Glomerular endothelial cell (primary cell): ENCODE measurements around the gene SKIDA1. TPM values are rescaled to one million over a fixed set of nuclear protein-coding genes. Genes with fewer than 3 reads are reported as not detected.
"Not testable (repeated sequence)": the region's sequence is repeated elsewhere in the genome, so short reads cannot be mapped to it uniquely, and the experiment has no call there.

Experiments
- DNase-seq: peaks from one replicate; pipeline ENCODE4 v3.0.0-alpha.2; 2011; ENCODE audit warnings: low read depth, low spot score; ENCODE audit errors: extremely low read depth
- total RNA-seq: library from RNA; depleted of rRNA; stranded (reverse); fragments of >200 nt; gene quantifications from 2 replicates; pipeline ENCODE4 v1.2.3, GENCODE V29; 2015

The SKIDA1 gene
- total RNA-seq, result 0.34 and 1.2 TPM in 2 replicates

DNA sequence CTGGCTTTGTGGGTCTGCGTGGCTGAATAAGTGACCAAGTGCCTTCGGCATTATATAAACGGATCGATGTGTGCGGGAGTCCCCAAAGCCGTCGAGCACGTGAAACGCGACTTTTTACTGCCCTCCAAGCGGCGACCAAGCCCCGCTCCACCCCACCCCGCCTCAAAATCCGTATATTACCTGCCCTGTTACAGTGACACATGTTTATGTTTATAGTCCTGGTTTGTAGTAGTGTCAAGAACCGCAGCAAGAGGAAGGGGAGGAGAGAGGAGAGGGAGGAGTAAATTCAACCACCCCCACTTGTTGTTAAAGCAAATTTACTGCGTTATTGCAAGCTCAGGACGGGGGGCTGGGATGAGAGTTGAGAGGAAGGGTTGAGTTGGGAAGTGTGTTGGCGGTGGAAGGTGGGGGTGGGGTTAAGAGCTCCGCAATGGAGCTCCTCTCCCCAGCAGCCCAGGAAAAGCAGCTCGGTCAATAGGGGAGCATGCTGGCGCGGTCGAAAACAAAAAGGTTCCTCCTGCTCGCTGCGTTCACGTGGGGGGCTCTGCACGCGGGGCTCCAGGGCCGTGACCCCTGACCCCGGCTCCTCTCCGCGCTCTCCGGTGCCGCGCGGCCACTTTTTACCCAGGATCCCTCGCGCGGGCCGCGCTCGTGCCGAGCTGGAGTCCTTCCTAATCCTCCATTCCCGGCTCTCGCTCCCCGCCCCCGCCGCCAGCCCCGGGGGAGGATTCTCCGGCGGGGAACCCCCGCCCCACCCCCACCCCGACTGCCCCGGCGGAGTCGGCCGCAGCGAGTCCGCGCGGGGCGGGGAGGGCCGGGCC, at the start of gene SKIDA1:
Gene SKIDA1 (minus strand): TSS at position 316 of the 821 bp plus-strand sequence. CDS start 7,860 bp downstream, outside the sequence.
- no peak for DNase-seq

DNA sequence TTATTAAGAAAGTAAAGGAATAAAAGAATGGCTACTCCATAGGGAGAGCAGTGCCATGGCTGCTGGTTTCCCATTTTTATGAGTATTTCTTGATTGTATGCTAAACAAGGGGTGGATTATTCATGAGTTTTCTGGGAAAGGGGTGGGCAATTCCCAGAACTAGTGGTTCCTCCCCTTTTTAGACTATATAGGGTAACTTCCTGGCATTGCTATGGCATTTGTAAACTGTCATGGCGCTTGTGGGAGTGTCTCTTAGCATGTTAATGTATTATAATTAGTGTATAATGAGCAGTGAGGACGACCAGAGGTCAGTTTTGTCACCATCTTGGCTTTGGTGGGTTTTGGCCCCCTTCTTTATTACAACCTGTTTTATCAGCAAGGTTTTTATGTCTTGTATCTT, 49.0 kb upstream of the SKIDA1 start:
- not testable (repeated sequence) for DNase-seq

DNA sequence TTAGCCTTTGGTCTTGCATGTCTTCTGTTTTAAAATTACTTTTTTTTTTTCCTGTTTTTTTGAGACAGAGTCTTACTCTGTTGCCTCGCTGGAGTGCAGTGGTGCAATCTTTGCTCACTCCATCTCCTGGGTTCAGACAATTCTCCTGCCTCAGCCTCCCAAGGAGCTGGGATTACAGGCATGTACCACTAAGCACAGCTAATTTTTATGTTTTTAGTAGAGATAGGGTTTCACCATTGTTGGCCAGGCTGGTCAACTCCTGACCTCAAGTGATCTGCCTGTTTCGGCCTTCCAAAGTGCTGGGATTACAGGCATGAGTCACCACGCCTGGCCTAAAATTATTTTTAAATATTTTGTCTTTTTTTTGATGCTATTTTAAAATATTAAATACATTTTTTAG, 47.1 kb upstream of the SKIDA1 start:
- DNase-seq, result no peak

DNA sequence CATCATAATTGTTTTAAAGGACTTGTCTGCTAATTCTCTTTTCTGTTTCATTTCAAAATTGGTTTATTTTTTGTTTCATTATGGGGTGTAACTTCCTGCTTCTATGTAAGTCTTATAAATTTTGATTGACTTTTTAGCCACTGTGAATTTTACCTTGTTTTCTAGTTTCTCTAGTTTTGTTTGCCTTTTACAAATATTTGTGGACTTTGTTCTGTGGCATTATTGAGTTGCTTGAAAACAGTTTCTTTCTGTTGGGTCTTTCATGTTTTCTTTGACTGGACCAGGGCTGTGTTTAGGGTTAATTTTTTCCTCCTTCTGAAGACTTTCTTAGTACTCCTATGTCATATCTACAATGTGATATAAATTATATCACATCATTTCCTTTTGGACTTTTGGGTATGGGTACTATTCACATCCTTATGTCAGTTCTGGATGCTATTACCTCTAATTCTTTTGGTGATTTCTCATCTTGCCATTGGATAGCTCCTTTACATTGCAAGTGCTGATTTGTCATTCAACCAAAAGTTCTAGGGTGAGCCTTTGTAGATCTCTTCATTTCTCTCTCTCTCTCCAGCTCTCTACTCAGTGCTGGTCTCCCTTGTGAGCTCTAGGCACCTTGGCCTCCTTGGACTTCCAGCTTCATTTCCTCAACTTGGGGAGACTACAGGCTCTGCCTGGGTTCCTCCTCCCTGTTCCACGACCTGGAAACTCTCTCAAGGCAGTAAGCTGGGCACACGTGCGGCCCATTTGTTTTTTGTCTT, 45.5 kb upstream of the SKIDA1 start:
- DNase-seq, result no peak

DNA sequence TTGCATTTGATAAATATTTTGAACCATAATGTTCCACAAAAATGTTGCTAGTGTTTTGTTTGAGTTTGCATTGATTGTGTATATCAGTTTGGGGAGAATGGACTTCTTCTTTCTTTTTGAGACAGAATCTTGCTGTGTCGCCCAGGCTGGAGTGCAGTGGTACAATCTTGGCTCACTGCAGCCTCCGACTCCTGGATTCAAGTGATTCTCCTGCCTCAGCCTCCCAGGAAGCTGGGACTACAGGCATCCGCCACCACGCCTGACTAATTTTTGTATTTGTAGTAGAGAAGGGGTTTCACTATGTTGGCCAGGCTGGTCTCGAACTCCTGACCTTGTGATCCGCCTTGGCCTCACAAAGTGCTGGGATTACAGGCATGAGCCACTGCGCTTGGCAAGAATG, 33.5 kb upstream of the SKIDA1 start:
- DNase-seq, result not testable (repeated sequence)

DNA sequence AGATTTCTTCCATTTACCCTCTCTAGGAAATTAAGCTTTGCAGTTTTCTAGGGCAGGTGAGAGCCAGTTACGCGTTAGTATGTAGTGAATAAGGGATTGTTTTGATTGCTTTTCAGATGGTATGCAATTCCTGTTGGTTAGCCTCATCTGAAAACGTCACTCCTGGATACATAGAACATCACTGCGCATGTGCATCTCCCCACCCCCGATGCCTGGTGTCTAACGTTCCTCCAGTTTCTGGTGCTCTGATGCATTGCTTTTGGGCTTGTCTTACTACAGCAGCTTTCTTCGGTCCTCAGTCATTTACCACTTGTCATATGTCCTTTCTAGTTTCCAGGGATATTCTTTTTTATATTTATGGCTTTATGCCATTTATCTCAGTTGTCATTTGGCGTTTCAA, 31.0 kb upstream of the SKIDA1 start:
- DNase-seq, result no peak

DNA sequence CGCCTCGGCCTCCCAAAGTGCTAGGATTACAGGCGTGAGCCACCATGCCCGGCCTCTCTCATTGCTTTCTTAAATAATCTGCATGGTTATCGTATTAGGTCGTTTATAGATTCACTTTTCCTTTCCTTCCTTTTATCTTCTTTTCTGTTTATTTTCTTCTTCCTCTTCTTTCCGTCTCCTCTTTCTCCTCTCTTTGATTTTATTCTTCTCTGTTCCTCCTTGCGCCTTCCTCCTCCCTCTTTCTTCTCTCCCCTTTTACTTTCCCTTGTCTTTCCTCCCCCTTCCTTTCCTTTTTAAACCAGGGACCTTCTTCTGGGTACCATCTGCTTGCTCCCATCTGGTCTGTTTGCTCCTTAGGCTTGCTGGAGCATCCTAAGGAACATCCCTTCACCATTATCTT, 27.2 kb upstream of the SKIDA1 start:
- DNase-seq, result no peak

DNA sequence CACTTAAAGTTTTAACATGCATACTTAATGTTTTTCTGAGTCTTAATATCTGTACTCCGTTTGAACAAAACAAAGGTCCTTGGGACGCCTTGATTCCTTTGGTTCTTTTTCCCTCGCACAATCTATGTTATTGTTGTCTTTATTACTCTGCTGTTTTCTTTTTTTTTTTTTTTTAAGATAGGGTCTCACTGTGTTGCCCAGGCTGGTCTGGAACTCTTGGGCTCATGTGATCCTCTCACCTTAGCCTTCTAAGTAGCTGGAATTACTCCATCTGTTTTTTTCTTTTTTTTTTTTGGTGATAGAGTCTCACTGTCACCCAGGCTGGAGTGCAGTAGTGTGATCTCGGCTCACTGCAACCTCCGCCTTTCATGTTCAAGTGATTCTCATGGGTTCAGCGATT, 21.8 kb upstream of the SKIDA1 start:
- no peak for DNase-seq

DNA sequence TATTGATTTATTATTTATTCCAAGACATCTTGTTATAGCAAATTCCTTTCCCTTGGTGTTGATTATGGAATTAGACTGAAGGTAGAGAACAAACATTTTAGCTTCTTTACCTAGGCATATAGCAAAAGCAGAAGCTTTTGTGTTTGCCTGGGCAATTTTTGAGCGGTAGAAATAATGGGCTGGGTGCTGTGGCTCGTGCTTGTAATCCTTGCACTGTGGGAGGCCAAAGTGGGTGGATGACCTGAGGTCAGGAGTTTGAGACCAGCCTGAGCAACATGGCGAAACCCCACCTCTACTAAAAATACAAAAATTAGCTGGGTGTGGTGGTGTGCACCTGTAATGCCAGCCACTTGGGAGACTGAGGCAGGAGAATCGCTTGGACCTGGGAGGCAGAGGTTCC, 15.2 kb upstream of the SKIDA1 start:
- DNase-seq, result not testable (repeated sequence)

DNA sequence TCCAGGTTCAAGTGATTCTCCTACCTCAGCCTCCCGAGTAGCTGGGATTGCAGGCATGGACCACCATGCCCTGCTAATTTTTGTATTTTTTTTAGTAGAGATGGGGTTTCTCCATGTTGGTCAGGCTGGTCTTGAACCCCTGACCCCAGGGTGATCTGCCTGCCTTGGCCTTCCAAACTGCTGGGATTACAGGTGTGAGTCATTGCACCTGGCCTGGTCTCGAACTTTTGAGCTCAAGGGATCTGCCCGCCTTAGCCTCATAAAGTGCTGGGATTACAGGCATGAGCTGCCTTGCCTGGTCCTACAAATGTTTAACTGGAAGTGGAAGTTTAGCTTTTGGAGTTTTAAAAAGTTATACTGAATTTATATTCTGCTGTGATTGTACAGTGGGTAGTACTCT, 11.4 kb upstream of the SKIDA1 start:
- no peak for DNase-seq

DNA sequence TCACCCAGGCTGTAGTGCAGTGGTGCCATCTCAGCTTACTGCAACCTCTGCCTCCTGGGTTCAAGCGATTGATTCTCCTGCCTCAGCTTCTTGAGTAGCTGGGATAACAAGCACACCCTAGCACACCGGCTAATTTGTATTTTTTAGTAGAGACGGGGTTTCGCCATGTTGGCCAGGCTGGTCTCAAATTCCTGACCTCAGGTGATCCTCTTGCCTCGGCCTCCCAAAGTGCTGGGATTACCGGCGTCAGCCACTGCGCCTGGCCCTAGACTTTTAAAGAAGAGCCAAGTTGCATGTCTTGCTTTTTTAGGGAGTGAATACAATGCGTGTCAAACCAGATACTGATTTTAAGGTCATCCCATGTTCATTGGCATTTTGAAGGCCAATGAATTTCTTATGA, 10.5 kb upstream of the SKIDA1 start:
- not testable (repeated sequence) for DNase-seq

DNA sequence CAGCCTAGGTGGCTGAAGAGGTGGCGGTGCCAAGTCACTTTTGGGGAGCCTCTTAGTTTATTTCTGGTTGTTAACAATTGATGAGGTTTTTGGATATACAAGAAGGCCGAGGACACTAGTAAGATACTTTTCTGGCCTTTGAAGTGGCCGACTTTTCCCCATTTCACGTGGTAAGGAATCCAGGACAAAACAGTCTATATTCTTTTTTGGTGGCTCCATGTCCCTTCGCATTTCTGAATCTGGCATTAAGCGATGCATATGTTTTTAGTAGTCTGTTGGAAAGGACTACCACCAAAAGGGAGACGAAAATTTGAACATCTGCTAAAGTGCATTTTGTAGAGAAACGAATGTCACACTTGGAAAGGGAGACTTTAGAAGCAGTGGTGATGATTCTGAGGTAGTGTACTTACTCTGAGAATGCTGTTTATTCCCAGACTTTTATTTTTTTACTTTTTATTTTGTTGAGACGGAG, 10.0 kb upstream of the SKIDA1 start:
- no peak for DNase-seq

DNA sequence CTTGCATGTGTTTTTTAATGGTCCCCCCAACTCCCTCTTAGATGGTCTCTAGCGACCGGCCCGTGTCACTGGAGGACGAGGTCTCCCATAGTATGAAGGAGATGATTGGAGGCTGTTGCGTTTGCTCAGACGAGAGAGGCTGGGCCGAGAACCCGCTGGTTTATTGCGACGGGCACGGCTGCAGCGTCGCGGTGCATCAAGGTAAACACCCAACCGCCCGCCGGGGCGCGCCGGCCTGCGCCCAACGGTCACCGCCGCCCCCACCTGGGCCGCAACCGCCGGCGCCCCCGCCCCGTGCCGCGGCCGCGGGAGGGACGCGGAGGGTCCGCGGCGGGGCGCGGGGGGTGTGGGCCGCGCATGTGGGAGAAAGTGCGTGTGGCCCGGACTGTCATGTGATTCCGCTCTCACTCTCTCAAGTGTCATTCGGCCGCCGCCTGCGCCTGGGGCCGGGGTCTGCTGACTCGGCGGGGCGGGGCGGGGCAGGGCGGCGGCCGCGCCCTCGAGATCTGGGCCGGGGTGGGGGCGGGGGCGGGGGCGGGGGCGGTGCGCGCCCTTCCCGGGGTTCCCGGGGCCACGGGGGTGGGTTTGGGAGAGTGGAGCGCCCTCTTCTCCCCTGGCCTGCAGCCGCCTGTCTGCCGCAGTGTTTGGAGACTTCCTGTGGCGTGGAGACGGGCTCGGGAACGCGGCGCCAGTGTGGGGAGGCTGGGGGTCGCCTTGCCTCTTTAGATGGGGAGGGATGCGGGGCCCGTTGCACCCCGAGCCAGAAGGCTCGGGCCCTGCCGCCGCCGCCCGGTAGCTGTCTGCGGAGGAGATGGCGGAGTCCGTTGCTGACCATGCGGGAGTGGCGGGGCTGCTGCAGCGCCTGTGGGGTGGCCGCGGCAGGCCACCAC, 9.4 kb upstream of the SKIDA1 start:
- DNase-seq, result no peak

DNA sequence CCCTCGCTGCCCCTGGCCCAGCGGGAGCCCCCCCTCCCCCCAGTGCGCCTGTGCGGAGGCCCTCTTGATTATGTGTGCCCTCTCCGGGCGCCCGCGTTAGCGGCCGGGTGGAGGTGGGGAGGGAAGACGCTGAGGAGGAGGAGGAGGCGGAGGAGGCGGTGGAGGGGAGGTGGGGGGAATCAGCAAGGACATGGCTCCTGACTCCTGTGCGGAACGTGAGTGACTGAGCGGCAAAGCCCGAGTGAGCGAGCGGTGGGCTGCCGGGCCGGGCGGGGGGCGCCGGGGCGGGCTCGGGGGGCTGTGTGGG, 8.8 kb upstream of the SKIDA1 start:
- DNase-seq, result no peak

DNA sequence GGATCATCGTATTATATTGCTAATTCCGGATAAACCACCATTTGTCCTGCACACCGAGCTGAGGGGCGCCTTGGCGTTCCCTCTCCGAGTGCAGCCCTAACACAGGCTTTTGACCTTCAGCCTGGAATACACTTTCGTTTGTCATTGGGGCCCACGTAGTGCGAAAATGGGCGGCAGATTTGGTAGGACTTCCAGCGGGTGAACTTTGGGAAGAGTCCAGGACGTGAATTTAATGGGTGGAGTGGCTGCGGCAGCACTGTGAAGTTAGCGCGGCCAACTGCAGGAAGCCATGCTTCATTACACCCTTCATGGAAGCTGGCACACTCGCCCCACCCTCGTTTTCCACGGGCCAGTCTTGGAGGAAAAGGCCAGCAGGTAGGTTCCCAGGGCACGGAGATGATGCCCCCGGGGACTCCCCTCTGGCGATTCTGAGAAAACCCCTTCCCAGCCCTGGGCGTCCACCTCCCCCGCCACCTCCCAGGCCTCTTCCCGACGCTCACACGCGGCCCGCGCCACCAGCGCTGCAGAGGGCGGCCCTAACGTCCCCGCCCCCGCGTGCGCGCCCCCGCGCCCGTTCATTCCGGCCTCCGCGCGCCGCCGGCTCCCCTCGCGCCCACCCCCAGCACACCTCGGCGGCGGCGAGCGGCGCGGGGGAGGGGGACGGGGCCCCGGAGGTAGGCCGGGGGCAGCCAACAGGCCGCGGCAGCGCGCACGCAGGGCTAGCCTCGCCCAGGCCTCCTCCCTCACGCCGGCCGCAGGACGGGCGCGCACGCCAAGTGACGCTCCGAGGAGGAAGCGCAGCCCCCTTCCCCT, 8.2 kb upstream of the SKIDA1 start, which contains the start of gene MLLT10:
Gene MLLT10 (plus strand): TSS at position 766 of the 813 bp plus-strand sequence. CDS start 413 bp downstream, outside the sequence.
- no peak for DNase-seq

DNA sequence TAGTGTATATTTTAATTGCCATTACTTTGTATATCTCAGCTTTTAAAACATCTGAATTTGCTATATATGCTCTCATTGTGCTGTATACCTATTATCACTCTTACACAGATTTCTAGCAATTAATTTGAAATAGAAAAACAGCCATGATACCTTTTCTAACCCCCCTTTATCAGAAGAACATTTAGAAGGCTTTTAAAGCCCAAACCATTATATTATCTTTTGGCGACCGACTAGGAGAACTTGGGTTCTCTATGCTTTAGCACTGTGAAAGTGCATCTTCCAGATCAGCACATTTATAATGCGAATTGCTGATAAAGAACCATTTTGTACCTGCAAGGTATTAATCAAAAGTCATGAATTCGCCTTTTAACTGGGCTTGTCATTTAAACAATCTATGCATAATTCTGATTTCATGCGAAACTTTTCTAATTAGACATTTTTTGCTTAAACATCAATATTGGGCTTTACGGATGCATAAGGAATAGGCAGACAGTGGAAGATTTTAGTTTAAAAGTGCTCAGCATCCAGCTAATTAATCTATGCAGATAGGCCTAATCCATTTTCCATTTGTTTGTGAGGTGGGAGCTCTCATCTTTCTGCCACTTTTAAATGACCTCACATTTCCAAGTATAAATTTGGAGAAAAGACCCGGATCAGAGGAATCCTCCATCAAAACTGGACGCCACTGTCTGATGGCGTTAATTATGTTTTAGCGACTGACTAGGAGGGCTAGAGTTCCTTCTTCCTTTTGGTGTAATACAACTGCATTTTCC, 7.4 kb upstream of the SKIDA1 start:
- no peak for DNase-seq

DNA sequence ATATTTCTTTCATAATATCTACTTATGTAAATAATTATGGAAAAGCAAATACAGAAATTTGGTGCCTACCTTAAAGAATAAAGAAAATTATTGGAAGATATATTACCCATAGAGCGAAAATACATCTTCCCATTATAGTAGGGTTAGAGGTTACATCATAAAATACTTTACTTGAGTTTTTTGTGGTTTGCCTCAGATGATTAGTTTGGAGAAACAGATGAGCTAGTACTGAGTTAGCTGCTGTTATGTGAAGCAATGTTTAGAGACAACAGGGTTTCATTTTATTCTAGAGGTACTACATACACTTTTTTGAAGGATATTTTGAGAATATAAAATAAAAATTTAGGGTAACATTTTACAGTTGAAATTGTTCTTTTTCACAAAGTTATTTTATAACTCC, 5.7 kb upstream of the SKIDA1 start:
- DNase-seq, result no peak

DNA sequence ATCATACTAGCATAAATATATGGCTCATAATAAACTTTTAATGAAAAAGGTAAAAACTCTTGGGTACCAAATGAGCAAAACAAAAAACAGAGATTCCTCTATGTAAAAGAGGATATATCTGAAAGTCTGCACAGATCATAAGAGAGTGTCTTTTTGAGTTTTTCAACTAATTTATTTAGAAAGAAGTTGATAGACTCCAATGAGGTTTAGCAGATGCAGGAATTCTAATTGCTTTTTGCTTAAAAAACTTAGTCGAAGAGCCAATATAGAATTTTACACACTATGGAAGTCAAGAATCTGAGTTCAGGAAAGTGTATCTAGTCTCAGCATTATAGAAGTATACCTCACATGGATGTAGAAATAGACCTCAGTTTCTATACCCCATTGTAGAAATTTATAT, 5.2 kb upstream of the SKIDA1 start:
- DNase-seq, result no peak

DNA sequence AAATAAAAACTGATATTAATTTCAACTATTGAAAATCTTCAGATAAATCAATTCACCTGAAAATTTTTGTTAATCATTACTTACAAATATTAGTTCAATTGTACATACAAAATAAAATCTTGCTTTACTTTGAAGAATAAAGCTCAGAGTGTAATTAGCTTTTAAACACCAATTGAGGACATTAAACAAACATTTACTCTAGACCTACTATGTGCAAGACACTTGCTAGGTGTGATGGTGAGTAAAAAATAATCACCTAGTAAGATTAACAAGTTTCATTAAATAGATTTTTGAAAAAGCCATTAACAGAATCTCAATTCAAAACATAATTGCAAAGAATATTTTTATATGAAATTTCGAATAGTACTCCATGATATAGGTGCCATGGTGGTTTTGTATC, 4.7 kb upstream of the SKIDA1 start:
- no peak for DNase-seq
